SK-N-SH (cell line): ENCODE measurements around the gene VPS51. TPM values are rescaled to one million over a fixed set of nuclear protein-coding genes. Genes with fewer than 3 reads are reported as not detected.

Source experiments
- CTCF ChIA-PET: fragments of 300-600, 350-600 bp; formaldehyde crosslinking; extraction: SDS; loops from one replicate; lab custom pipeline; 2021; lab: Yijun Ruan, JAX
- POLR2A ChIA-PET: fragments of 350-600 bp; sonication (Branson Sonifier 250); formaldehyde crosslinking; extraction: SDS; loops from one replicate; lab custom pipeline; 2020; ENCODE audit warnings: antibody characterized with exemption, inconsistent platforms; lab: Yijun Ruan, JAX
- DNase-seq: peaks from one replicate; pipeline ENCODE4 v3.0.0; 2012
- H2AFZ ChIP-seq: fragments of 200-600 bp; sonication (generic); 2 replicates; pipeline ENCODE4 v1.8.1; 2016; ENCODE audit warnings: antibody characterized with exemption, mild to moderate bottlenecking, low read depth
- H3F3A ChIP-seq: fragments of 200-600 bp; sonication (generic); replicated peaks from 2 replicates; pipeline ENCODE3; 2016; ENCODE audit warnings: antibody characterized with exemption, mild to moderate bottlenecking; ENCODE audit not compliant: insufficient read depth
- H3K27ac ChIP-seq, 2 experiments: fragments of 200-500 bp in 1 of 2; fragments of 200-600 bp in 1 of 2; sonication (Bioruptor generic) in 1 of 2; sonication (generic), shearing (Covaris generic) in 1 of 2; 2 replicates each; pipeline versions ENCODE4 v1.5.1 to v1.6.1; 2014 to 2016; ENCODE audit warnings: low read depth in 2 of 2, inconsistent platforms in 1 of 2, low read length in 1 of 2, mild to moderate bottlenecking in 1 of 2, mixed read lengths in 1 of 2
- H3K27me3 ChIP-seq: fragments of 200-600 bp; sonication (generic), shearing (Covaris generic); 2 replicates; pipeline ENCODE4 v1.6.1; 2016; ENCODE audit warnings: mixed run types; ENCODE audit not compliant: insufficient read depth
- H3K36me3 ChIP-seq, 2 experiments: fragments of 200-500 bp in 1 of 2; fragments of 200-600 bp in 1 of 2; sonication (Bioruptor generic) in 1 of 2; sonication (generic) in 1 of 2; replicated peaks in 1 of 2; 2 replicates each; pipeline versions ENCODE3 to v1.5.1; 2014 to 2016; ENCODE audit warnings: low read length in 1 of 2, mild to moderate bottlenecking in 1 of 2; ENCODE audit not compliant: insufficient read depth in 2 of 2, control insufficient read depth in 1 of 2
- H3K4me1 ChIP-seq, 2 experiments: fragments of 200-500 bp in 1 of 2; fragments of 200-600 bp in 1 of 2; sonication (Bioruptor generic) in 1 of 2; sonication (generic), shearing (Covaris generic) in 1 of 2; 2 replicates each; pipeline versions ENCODE4 v1.5.1 to v1.6.1; 2014 to 2016; ENCODE audit warnings: low read depth in 1 of 2, low read length in 1 of 2, mixed run types in 1 of 2; ENCODE audit not compliant: insufficient read depth in 2 of 2, control insufficient read depth in 1 of 2
- H3K4me2 ChIP-seq: fragments of 200-600 bp; sonication (generic), shearing (Covaris generic); 2 replicates; pipeline ENCODE4 v1.6.1; 2017; ENCODE audit warnings: mixed run types
- H3K4me3 ChIP-seq, 2 experiments: fragments of 200-500 bp in 1 of 2; fragments of 200-600 bp in 1 of 2; sonication (Bioruptor generic) in 1 of 2; sonication (generic), shearing (Covaris generic) in 1 of 2; 2 replicates each; pipeline versions ENCODE4 v1.5.1 to v1.8.1; 2014 to 2016; ENCODE audit warnings: low read depth in 2 of 2, inconsistent platforms in 1 of 2, low read length in 1 of 2, mild to moderate bottlenecking in 1 of 2, mixed read lengths in 1 of 2, moderate library complexity in 1 of 2
- H3K79me2 ChIP-seq: fragments of 200-600 bp; sonication (generic); 2 replicates; pipeline ENCODE4 v1.8.1; 2017; ENCODE audit warnings: mild to moderate bottlenecking; ENCODE audit not compliant: insufficient read depth
- H3K9ac ChIP-seq: fragments of 200-600 bp; sonication (generic); 2 replicates; pipeline ENCODE4 v1.6.1; 2017; ENCODE audit warnings: mixed run types
- H3K9me2 ChIP-seq: fragments of 200-600 bp; sonication (generic); 2 replicates; pipeline ENCODE4 v1.6.1; 2017; ENCODE audit warnings: mixed run types
- H3K9me3 ChIP-seq: fragments of 200-600 bp; sonication (generic); 2 replicates; pipeline ENCODE4 v1.6.1; 2017; ENCODE audit warnings: mixed run types, mild to moderate bottlenecking, moderate library complexity
- H4K20me1 ChIP-seq: fragments of 200-600 bp; sonication (generic); 2 replicates; pipeline ENCODE4 v1.6.1; 2017; ENCODE audit warnings: mild to moderate bottlenecking, mixed run types; ENCODE audit not compliant: insufficient read depth
- CHD2 ChIP-seq: fragments of 150-350 bp; IDR thresholded peaks from 2 replicates; pipeline ENCODE4 v1.6.1; 2018; ENCODE audit warnings: low read length; ENCODE audit not compliant: partially characterized antibody
- ELF1 ChIP-seq: IDR thresholded peaks from 2 replicates; pipeline ENCODE4 v1.4.0; 2012
- EP300 ChIP-seq, 2 experiments: IDR thresholded peaks; 2 replicates each; pipeline versions ENCODE4 v1.4.0 to v1.6.1; 2012; ENCODE audit warnings: borderline replicate concordance in 1 of 2, low read depth in 1 of 2, low read length in 1 of 2
- FOSL2 ChIP-seq: IDR thresholded peaks from 2 replicates; pipeline ENCODE4 v1.4.0; 2012; ENCODE audit warnings: low read depth, mild to moderate bottlenecking, moderate library complexity, borderline replicate concordance
- FOXM1 ChIP-seq: IDR thresholded peaks from 2 replicates; pipeline ENCODE4 v1.4.0; 2012; ENCODE audit warnings: low read depth, mild to moderate bottlenecking
- MXI1 ChIP-seq: IDR thresholded peaks from 2 replicates; pipeline ENCODE4 v1.6.1; 2012; ENCODE audit warnings: mild to moderate bottlenecking, low read depth, low read length, improper control_type of control experiment
- NRF1 ChIP-seq: IDR thresholded peaks from 2 replicates; pipeline ENCODE4 v1.6.1; 2012; ENCODE audit warnings: low read depth, mild to moderate bottlenecking, low read length
- POLR2AphosphoS5 ChIP-seq: IDR thresholded peaks from 2 replicates; pipeline ENCODE4 v1.6.1; 2012; ENCODE audit warnings: low read depth, low read length
- RFX5 ChIP-seq: IDR thresholded peaks from 2 replicates; pipeline ENCODE4 v1.6.1; 2012; ENCODE audit warnings: mild to moderate bottlenecking, improper control_type of control experiment, low read length
- RXRA ChIP-seq: IDR thresholded peaks from 2 replicates; pipeline ENCODE4 v1.4.0; 2012; ENCODE audit warnings: low read depth, mild to moderate bottlenecking, borderline replicate concordance
- SIN3A ChIP-seq: IDR thresholded peaks from 2 replicates; pipeline ENCODE4 v1.6.1; 2012; ENCODE audit warnings: low read depth, mild to moderate bottlenecking, low read length, moderate library complexity, borderline replicate concordance
- SMC3 ChIP-seq: IDR thresholded peaks from 2 replicates; pipeline ENCODE4 v1.6.1; 2012; ENCODE audit warnings: low read depth, low read length, improper control_type of control experiment
- TCF12 ChIP-seq: IDR thresholded peaks from 2 replicates; pipeline ENCODE4 v1.4.0; 2012
- YY1 ChIP-seq: IDR thresholded peaks from 2 replicates; pipeline ENCODE4 v1.4.0; 2012; ENCODE audit warnings: low read depth, mild to moderate bottlenecking
- WGBS: methylation state at CpG from one replicate; pipeline ENCODE4 v1.1.6; 2017; ENCODE audit warnings: low lambda C conversion rate; 5-methylcytosine and 5-hydroxymethylcytosine counted together
- polyA plus RNA-seq, 3 experiments: library from polyadenylated mRNA; depleted of rRNA; stranded (reverse); fragments of >200 nt; gene quantifications; 2 replicates each; pipeline ENCODE4 v1.2.3, GENCODE V29; 2012
- TF ChIP-seq, protein P1 (sequence below): fragments of 200-600 bp; sonication (generic); IDR thresholded peaks from 2 replicates; pipeline ENCODE4 v1.6.1; 2017; ENCODE audit warnings: antibody characterized with exemption, mild to moderate bottlenecking, moderate library complexity
- TF ChIP-seq, protein P2 (sequence below): IDR thresholded peaks from 2 replicates; pipeline ENCODE4 v1.4.0; 2012; ENCODE audit warnings: low read depth
- TF ChIP-seq, protein P3 (sequence below): IDR thresholded peaks from 2 replicates; pipeline ENCODE4 v1.4.0; 2012; ENCODE audit warnings: low read depth, borderline replicate concordance

Gene VPS51
- polyA plus RNA-seq, 1 of the 3 experiments (the other 2 are of a cell fraction), result 59.9 TPM

DNA sequence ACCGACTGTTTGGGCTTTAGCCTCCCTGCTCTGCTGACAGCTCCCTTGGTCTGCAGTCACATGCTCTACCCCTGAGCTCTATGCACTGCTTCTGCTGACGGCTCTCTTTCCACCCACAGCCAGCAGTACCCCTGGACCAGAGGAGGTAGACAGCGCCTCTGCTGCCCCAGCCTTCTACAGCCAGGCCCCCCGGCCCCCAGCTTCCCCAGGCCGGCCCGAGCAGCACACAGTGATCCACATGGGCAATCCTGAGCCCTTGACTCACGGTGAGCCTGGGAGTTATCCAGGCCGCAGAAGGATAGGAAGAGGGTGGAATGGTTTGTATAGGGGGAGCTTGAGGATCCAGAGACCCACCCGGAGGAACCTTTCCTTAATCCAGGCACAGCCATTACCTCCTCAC is 9.2 kb upstream of the VPS51 start:
- no peak for DNase-seq
- Histone ChIP-seq H2AFZ (no peak overlapping the region), H3K27ac (no peak overlapping the region)
- TF ChIP-seq, protein P1, sequence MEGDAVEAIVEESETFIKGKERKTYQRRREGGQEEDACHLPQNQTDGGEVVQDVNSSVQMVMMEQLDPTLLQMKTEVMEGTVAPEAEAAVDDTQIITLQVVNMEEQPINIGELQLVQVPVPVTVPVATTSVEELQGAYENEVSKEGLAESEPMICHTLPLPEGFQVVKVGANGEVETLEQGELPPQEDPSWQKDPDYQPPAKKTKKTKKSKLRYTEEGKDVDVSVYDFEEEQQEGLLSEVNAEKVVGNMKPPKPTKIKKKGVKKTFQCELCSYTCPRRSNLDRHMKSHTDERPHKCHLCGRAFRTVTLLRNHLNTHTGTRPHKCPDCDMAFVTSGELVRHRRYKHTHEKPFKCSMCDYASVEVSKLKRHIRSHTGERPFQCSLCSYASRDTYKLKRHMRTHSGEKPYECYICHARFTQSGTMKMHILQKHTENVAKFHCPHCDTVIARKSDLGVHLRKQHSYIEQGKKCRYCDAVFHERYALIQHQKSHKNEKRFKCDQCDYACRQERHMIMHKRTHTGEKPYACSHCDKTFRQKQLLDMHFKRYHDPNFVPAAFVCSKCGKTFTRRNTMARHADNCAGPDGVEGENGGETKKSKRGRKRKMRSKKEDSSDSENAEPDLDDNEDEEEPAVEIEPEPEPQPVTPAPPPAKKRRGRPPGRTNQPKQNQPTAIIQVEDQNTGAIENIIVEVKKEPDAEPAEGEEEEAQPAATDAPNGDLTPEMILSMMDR, result no peak
- TF ChIP-seq, all 33 proteins: peak for 0
- Histone ChIP-seq H3K36me3 (peaks cover 8 to 39% of the 10 kb centered on the region in 2 experiments), H3K9me3 (no peaks in the 10 kb centered on the region), H3K9me2 (no peaks in the 10 kb centered on the region), H3K79me2 (peaks cover 38% of the 10 kb centered on the region), H3K4me3 (no peak overlapping the region), H3K4me2 (no peak overlapping the region), H3F3A (peaks cover 3% of the 10 kb centered on the region), H3K9ac (no peak overlapping the region), H4K20me1 (no peaks in the 10 kb centered on the region), H3K27me3 (no peaks in the 10 kb centered on the region), H3K4me1 (peaks cover 8 to 20% of the 10 kb centered on the region in 2 experiments)
- POLR2A ChIA-PET, result interaction anchor here (1.6 kb wide), 1 partner anchor 48 kb away, joined by 4 read pairs; the partner anchor contains the start of gene SYVN1
- 93% methylated on average over 3 of the region's 9 CpGs for WGBS
- CTCF ChIA-PET, result interaction anchor here (0.9 kb wide), 1 partner anchor 11 kb away, joined by 3 read pairs; no protein-coding TSS in a partner anchor

DNA sequence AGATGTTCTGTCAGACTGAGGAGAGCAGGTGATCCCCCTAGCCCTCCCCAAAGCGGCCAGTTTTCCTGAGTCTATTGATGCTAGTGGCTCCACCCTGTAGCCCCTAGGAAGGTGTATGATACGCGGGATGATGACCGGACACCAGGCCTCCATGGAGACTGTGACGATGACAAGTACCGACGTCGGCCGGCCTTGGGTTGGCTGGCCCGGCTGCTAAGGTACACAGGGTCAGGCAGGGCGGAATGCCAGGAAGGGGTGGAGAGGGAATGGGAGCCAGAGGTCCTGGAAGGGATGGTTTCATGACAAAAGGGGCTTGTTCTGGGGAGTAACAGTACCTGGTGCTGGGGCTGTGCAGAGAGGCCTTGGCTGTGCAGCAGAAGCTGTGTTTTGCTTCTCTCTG is 8.8 kb upstream of the VPS51 start:
- H3K27me3 ChIP-seq, result no peaks in the 10 kb centered on the region
- POLR2A ChIA-PET, result no interaction called here
- no peaks in the 10 kb centered on the region for H3K9me2 ChIP-seq
- no peaks in the 10 kb centered on the region for H4K20me1 ChIP-seq
- no peak overlapping the region for H3K4me2 ChIP-seq
- 99% methylated on average over 11 of the region's 11 CpGs for WGBS
- H3K36me3 ChIP-seq, result peaks cover 8 to 39% of the 10 kb centered on the region in 2 experiments
- peaks cover 7% of the 10 kb centered on the region for H3F3A ChIP-seq
- CTCF ChIA-PET, result interaction anchor here (0.9 to 1.6 kb wide), 2 partner anchors 11 to 73 kb away, joined by 3 to 5 read pairs; partner anchors contain the start of gene ARL2
- peaks cover 8 to 20% of the 10 kb centered on the region in 2 experiments for H3K4me1 ChIP-seq
- H3K4me3 ChIP-seq, result no peak overlapping the region
- H2AFZ ChIP-seq, result no peak overlapping the region
- H3K9ac ChIP-seq, result no peak overlapping the region
- H3K27ac ChIP-seq, result no peak overlapping the region
- DNase-seq, result no peak
- TF ChIP-seq EP300 (IDR thresholded peaks at IDR 0.05; ENCODE audit: borderline replicate concordance in 1 of 2, low read depth in 1 of 2, low read length in 1 of 2), result no peak
- H3K79me2 ChIP-seq, result peaks cover 34% of the 10 kb centered on the region
- H3K9me3 ChIP-seq, result no peaks in the 10 kb centered on the region

DNA sequence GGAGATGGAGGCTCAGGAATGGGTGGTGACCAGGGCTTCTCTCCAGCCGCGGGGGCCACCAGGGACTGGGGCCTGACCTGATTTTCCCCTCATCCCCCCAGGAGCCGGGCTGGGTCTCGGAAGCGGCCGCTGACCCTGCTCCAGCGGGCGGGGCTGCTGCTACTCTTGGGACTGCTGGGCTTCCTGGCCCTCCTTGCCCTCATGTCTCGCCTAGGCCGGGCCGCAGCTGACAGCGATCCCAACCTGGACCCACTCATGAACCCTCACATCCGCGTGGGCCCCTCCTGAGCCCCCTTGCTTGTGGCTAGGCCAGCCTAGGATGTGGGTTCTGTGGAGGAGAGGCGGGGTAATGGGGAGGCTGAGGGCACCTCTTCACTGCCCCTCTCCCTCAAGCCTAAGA is 8.2 kb upstream of the VPS51 start:
- Histone ChIP-seq H3K4me1 (peaks cover 8 to 17% of the 10 kb centered on the region in 2 experiments), H3K9ac (no peak overlapping the region), H3K9me3 (no peaks in the 10 kb centered on the region), H3K4me3 (no peak overlapping the region), H3K9me2 (no peaks in the 10 kb centered on the region), H3K36me3 (peaks cover 8 to 39% of the 10 kb centered on the region in 2 experiments), H4K20me1 (no peaks in the 10 kb centered on the region), H3F3A (peaks cover 8% of the 10 kb centered on the region), H2AFZ (no peak overlapping the region), H3K27ac (no peak overlapping the region), H3K27me3 (no peaks in the 10 kb centered on the region), H3K79me2 (peaks cover 28% of the 10 kb centered on the region), H3K4me2 (no peak overlapping the region)
- POLR2A ChIA-PET, result no interaction called here
- TF ChIP-seq MXI1 (no peak), FOXM1 (no peak), RXRA (no peak), EP300 (IDR thresholded peaks at IDR 0.05; ENCODE audit: borderline replicate concordance in 1 of 2, low read depth in 1 of 2, low read length in 1 of 2) (no peak), YY1 (no peak), NRF1 (no peak), RFX5 (no peak), SIN3A (no peak), POLR2AphosphoS5 (no peak), TCF12 (no peak), SMC3 (no peak), ELF1 (no peak), CHD2 (no peak), FOSL2 (no peak)
- TF ChIP-seq, protein P2, sequence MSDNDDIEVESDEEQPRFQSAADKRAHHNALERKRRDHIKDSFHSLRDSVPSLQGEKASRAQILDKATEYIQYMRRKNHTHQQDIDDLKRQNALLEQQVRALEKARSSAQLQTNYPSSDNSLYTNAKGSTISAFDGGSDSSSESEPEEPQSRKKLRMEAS, result no peak
- TF ChIP-seq, protein P3, sequence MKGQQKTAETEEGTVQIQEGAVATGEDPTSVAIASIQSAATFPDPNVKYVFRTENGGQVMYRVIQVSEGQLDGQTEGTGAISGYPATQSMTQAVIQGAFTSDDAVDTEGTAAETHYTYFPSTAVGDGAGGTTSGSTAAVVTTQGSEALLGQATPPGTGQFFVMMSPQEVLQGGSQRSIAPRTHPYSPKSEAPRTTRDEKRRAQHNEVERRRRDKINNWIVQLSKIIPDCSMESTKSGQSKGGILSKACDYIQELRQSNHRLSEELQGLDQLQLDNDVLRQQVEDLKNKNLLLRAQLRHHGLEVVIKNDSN, result no peak
- WGBS, result 96% methylated on average over 4 of the region's 15 CpGs
- CTCF ChIA-PET, result interaction anchor here (1.6 kb wide), 1 partner anchor 74 kb away, joined by 5 read pairs; the partner anchor contains the start of gene ARL2
- no peak for DNase-seq
